GM19238 (cell line): ENCODE results near the gene OR8B8.
A peak's percentile ranks its signal among the peaks of the same experiment; 100 is the strongest.
"Not testable (repeated sequence)": the region's sequence is repeated elsewhere in the genome, so short reads cannot be mapped to it uniquely, and the experiment has no call there.

Experiments used
- DNase-seq: peaks from one replicate; pipeline ENCODE4 v3.0.0; 2011; ENCODE audit warnings: low spot score; ENCODE audit not compliant: insufficient read length

The OR8B8 gene

GRCh38 chr11:124441519-124441918, 4.0 kb downstream of the OR8B8 start:
- DNase-seq: no peak

GRCh38 chr11:124441081-124441480, 4.4 kb downstream of the OR8B8 start:
- DNase-seq: no peak

- no peak for DNase-seq
These were observed 4.9 kb downstream of the OR8B8 start for GRCh38 chr11:124440608-124441007.

DNA sequence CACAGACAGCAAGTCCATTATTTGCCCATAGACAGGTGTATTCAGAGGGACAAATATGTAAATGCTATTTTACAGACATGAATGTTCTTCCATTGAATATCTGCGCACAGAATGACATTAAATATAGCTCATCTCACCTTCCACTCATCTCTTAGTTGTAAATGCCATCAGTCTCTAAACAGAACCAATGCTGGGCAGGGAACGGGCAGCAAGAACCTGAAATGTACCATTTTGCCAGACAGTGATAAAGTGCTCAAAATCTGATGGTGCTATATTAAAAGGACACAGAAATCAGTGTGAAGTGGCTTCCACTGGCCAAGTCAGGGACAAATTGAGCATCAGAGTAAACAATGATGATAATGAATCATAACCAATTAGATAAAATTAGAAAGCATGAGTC, 10.8 kb downstream of the OR8B8 start:
- no peak for DNase-seq

- no peak for DNase-seq
These were observed 15.9 kb downstream of the OR8B8 start for GRCh38 chr11:124429599-124429998.

GRCh38 chr11:124424384-124424921, 21.0 kb downstream of the OR8B8 start, which contains the start of gene OR8B4:
TSS of gene OR8B4 (minus strand) at chr11:124424871. CDS start at chr11:124424871, 0 bp downstream.
- DNase-seq: no peak

DNA sequence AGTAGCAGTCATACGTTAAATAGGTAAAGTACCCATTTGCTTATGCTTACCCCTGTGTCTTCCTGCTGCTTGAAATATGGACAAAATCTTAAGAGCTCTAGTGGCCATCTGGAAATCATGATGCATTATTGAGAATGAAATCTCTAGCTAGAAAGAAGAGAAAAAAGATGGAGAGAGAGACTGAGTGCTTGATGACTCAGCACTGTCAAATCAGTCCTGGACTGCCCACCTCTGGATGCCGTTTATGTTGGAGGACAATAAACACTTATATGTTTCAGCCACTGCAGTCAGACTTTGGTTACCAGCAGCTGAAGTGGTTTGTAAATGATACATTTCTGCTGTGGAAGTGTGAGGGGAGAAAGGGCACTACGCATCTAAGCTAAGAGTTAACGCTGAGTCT, 24.5 kb downstream of the OR8B8 start:
- no peak for DNase-seq

DNA sequence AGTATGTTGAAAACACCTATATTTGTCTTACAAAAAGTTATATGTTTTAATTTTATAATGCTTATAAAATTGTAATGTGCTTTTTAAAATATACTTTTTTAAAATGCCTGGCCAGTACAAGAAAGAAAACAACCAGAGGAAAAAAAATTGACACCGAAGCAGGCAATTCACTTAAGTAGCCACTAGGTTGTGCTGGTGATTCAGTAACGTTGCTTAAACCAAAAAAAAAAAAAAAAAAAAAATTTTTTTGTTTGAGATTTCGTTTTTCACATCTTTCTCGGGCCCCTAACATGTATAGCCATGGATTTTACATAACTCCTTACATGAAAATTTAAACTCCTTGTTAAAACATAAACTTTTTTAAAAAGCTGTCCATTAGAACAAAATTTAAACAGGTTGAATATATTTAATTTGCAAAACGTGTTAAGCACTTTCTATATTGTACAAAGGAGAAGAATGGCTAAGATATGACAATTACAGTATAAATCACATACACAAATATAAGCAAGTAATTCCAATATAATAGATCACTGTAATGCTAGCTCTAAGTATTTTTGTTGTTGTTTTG, 30.1 kb downstream of the OR8B8 start:
- no peak for DNase-seq

GRCh38 chr11:124409906-124410305, 35.6 kb downstream of the OR8B8 start:
- DNase-seq: no peak

DNA sequence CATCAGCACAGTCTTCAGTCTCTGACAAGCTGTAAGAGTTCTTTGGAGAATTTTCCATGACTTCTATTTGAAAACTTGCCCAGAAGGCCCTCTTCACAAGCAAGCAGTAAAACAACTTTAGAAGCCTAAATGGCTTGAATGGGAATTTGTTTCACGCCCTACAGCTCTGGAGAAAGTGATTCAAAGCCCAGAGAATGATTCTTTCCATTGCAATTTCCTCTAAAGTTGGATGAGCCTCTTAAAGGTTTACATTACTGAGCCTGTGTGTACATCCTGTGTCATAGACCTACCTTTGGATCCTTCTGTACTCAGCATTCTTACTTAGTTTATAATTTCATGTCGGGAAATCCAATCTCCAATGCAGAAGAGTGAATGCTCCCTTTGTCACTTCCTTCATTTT, 39.9 kb downstream of the OR8B8 start:
- DNase-seq: no peak

GRCh38 chr11:124403186-124403585, 42.3 kb downstream of the OR8B8 start:
- not testable (repeated sequence) for DNase-seq

- DNase-seq: peak; percentile 16
These were observed 43.1 kb downstream of the OR8B8 start for GRCh38 chr11:124402326-124402922.

DNA sequence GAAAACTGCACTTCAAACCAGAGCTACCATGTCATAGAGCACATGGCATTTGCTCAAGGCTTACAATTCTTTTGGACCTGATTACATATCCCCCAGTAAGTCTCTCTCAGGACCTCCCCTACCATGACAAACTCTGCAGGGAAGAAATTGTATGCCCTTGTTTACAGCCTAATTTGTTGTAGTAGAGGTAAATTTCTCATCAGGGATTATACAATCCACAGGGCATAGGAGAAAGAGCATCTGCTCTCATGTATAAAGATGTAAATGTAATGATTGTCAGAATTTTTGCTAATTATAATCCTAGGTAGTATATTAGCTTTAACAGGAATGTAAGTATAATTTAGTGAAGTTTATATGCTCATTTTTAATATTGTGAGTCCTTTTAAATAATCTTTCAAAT, 46.6 kb downstream of the OR8B8 start, which contains the start of gene OR8B3:
Gene OR8B3, minus strand, starts transcription at position 101 of the 400 bp plus-strand sequence. CDS start 1,673 bp downstream, outside the sequence.
- DNase-seq: no peak

GRCh38 chr11:124396847-124397246, 48.6 kb downstream of the OR8B8 start:
- not testable (repeated sequence) for DNase-seq

- DNase-seq: no peak
These were observed 51.1 kb downstream of the OR8B8 start for GRCh38 chr11:124394408-124394807.
